ENCODE data around the gene ANKRD34A. TPM values are rescaled to one million over a fixed set of nuclear protein-coding genes. Genes with fewer than 3 reads are reported as not detected.

ANKRD34A gene
- total RNA-seq, 1 experiment from 2014 or later: 0.77 TPM

GRCh38 chr1:145974721-145975120 is 10.3 kb upstream of the ANKRD34A start:
- TF ChIP-seq CTCF (IDR thresholded peaks at IDR 0.05; ENCODE audit: insufficient read depth in 1 of 2, low read depth in 1 of 2, low read length in 1 of 2, severe bottlenecking in 1 of 2, unreplicated experiment in 1 of 2): no peak
- intact Hi-C loops (cut with micrococcal nuclease; ENCODE audit: unreplicated experiment): loop anchor here (5.0 kb wide), 1 partner anchor 47 kb away; the partner anchor contains the start of gene RBM8A
- Mint-ChIP-seq H3K4me1 (ENCODE audit: low read depth, unreplicated experiment) (no peaks in the 10 kb centered on the region), H3K36me3 (ENCODE audit: insufficient read depth, unreplicated experiment) (no peaks in the 10 kb centered on the region), H3K9me3 (ENCODE audit: unreplicated experiment) (no peaks in the 10 kb centered on the region), H3K27me3 (ENCODE audit: insufficient read depth, unreplicated experiment) (no peaks in the 10 kb centered on the region), H3K27ac (ENCODE audit: unreplicated experiment) (no peak overlapping the region), H3K4me3 (ENCODE audit: unreplicated experiment) (no peak overlapping the region)
- BruUV-seq (replicated peaks): no TSS peak
- H3K9me3 ChIP-seq: no peaks in the 10 kb centered on the region
- DNase-seq: no peak
- CTCF ChIA-PET: no interaction called here
- no peaks in the 10 kb centered on the region for H3K27me3 ChIP-seq (replicated peaks; ENCODE audit: control insufficient read depth, insufficient read depth, low read length)
- POLR2A ChIA-PET: interaction anchor here (0.5 kb wide), 1 partner anchor 65 kb away, joined by 6 read pairs; no protein-coding TSS in a partner anchor
- peaks cover 20% of the 10 kb centered on the region for H3K4me1 ChIP-seq
- no peak overlapping the region for H3K4me3 ChIP-seq (ENCODE audit: low read depth, low read length)
- H3K36me3 ChIP-seq (ENCODE audit: control insufficient read depth, insufficient read depth, low read length): no peaks in the 10 kb centered on the region

- ChIA-PET POLR2A (no interaction called here), CTCF (no interaction called here)
- Histone ChIP-seq H3K9me3 (no peaks in the 10 kb centered on the region), H3K36me3 (ENCODE audit: control insufficient read depth, insufficient read depth, low read length) (no peaks in the 10 kb centered on the region), H3K4me3 (ENCODE audit: low read depth, low read length) (no peak overlapping the region), H3K4me1 (peaks cover under 1% of the 10 kb centered on the region), H3K27me3 (replicated peaks; ENCODE audit: control insufficient read depth, insufficient read depth, low read length) (no peaks in the 10 kb centered on the region)
- no peaks in the 10 kb centered on the region for H3K9me3 Mint-ChIP-seq (ENCODE audit: unreplicated experiment)
- DNase-seq: no peak
- H3K36me3 Mint-ChIP-seq (ENCODE audit: insufficient read depth, unreplicated experiment): no peaks in the 10 kb centered on the region
- no peaks in the 10 kb centered on the region for H3K27me3 Mint-ChIP-seq (ENCODE audit: insufficient read depth, unreplicated experiment)
- H3K4me3 Mint-ChIP-seq (ENCODE audit: unreplicated experiment): no peak overlapping the region
- BruUV-seq (replicated peaks): no TSS peak
- intact Hi-C loops (cut with micrococcal nuclease; ENCODE audit: unreplicated experiment): no loop called here
- no peak overlapping the region for H3K27ac Mint-ChIP-seq (ENCODE audit: unreplicated experiment)
- H3K4me1 Mint-ChIP-seq (ENCODE audit: low read depth, unreplicated experiment): no peaks in the 10 kb centered on the region
- TF ChIP-seq CTCF (IDR thresholded peaks at IDR 0.05; ENCODE audit: insufficient read depth in 1 of 2, low read depth in 1 of 2, low read length in 1 of 2, severe bottlenecking in 1 of 2, unreplicated experiment in 1 of 2): no peak
Observed at GRCh38 chr1:145972580-145972979, 8.2 kb upstream of the ANKRD34A start.

- TF ChIP-seq CTCF (IDR thresholded peaks at IDR 0.05; ENCODE audit: insufficient read depth in 1 of 2, low read depth in 1 of 2, low read length in 1 of 2, severe bottlenecking in 1 of 2, unreplicated experiment in 1 of 2): no peak
- no peaks in the 10 kb centered on the region for H3K27me3 ChIP-seq (replicated peaks; ENCODE audit: control insufficient read depth, insufficient read depth, low read length)
- no peaks in the 10 kb centered on the region for H3K36me3 ChIP-seq (ENCODE audit: control insufficient read depth, insufficient read depth, low read length)
- Mint-ChIP-seq H3K9me3 (ENCODE audit: unreplicated experiment) (no peaks in the 10 kb centered on the region), H3K27me3 (ENCODE audit: insufficient read depth, unreplicated experiment) (peaks cover 3% of the 10 kb centered on the region), H3K4me1 (ENCODE audit: low read depth, unreplicated experiment) (peaks cover 13% of the 10 kb centered on the region), H3K36me3 (ENCODE audit: insufficient read depth, unreplicated experiment) (no peaks in the 10 kb centered on the region), H3K4me3 (ENCODE audit: unreplicated experiment) (no peak overlapping the region), H3K27ac (ENCODE audit: unreplicated experiment) (no peak overlapping the region)
- intact Hi-C loops (cut with micrococcal nuclease; ENCODE audit: unreplicated experiment): no loop called here
- no TSS peak for BruUV-seq (replicated peaks)
- peaks cover 16% of the 10 kb centered on the region for H3K4me1 ChIP-seq
- H3K9me3 ChIP-seq: no peaks in the 10 kb centered on the region; the same call in 1 of the 2 replicates
- no peak overlapping the region for H3K4me3 ChIP-seq (ENCODE audit: low read depth, low read length)
- CTCF ChIA-PET: no interaction called here
- no peak for DNase-seq
- POLR2A ChIA-PET: interaction anchor here (0.6 kb wide), 1 partner anchor 75 kb away, joined by 4 read pairs; no protein-coding TSS in a partner anchor
Observed at GRCh38 chr1:145967288-145967687, 2.9 kb upstream of the ANKRD34A start.

All from Caco-2 (cell line).